NCI-H2107 treated with DMSO at 0.1 percent for 48 hours (cell line): ENCODE measurements around the gene SLC41A3.
A peak's percentile ranks its signal among the peaks of the same experiment; 100 is the strongest.

Experiments used
- DNase-seq: peaks from one replicate; lab custom pipeline; 2025; ENCODE audit not compliant: unreplicated experiment; lab: John Stamatoyannopoulos, UW

SLC41A3 gene

GRCh38 chr3:126083913-126084767 is at the start of gene SLC41A3:
SLC41A3 (minus strand) TSS chr3:126084124; CDS start chr3:126068219, 15,905 bp downstream.
- DNase-seq: peak; percentile 67

- no peak for DNase-seq
Measured at GRCh38 chr3:126133606-126134005, 49.7 kb upstream of the SLC41A3 start.

- DNase-seq: no peak
Measured at GRCh38 chr3:126132751-126133511, 49.0 kb upstream of the SLC41A3 start.

GRCh38 chr3:126131881-126132750 is 48.2 kb upstream of the SLC41A3 start:
- DNase-seq: no peak

GRCh38 chr3:126130981-126131745 is 47.2 kb upstream of the SLC41A3 start:
- no peak for DNase-seq

GRCh38 chr3:126130081-126130855 is 46.3 kb upstream of the SLC41A3 start:
- no peak for DNase-seq

- DNase-seq: no peak
Measured at GRCh38 chr3:126129398-126129891, 45.5 kb upstream of the SLC41A3 start.

- no peak for DNase-seq
Measured at GRCh38 chr3:126128504-126129397, 44.8 kb upstream of the SLC41A3 start.

GRCh38 chr3:126127904-126128303 is 44.0 kb upstream of the SLC41A3 start:
- no peak for DNase-seq

GRCh38 chr3:126127452-126127851 is 43.5 kb upstream of the SLC41A3 start:
- DNase-seq: no peak

- DNase-seq: no peak
Measured at GRCh38 chr3:126126811-126127431, 43.0 kb upstream of the SLC41A3 start.

- no peak for DNase-seq
Measured at GRCh38 chr3:126126286-126126685, 42.4 kb upstream of the SLC41A3 start.

- DNase-seq: no peak
Measured at GRCh38 chr3:126125781-126126251, 41.9 kb upstream of the SLC41A3 start.

- DNase-seq: no peak
Measured at GRCh38 chr3:126125341-126125740, 41.4 kb upstream of the SLC41A3 start.

- DNase-seq: no peak
Measured at GRCh38 chr3:126124896-126125295, 41.0 kb upstream of the SLC41A3 start.

GRCh38 chr3:126124148-126124868 is 40.4 kb upstream of the SLC41A3 start:
- DNase-seq: no peak

GRCh38 chr3:126121632-126122031 is 37.7 kb upstream of the SLC41A3 start:
- no peak for DNase-seq
